ENCODE results near the gene TIMM13. TPM values are rescaled to one million over a fixed set of nuclear protein-coding genes. Genes with fewer than 3 reads are reported as not detected.

The TIMM13 gene
- total and polyA plus RNA-seq, 2 of the 8 experiments (the other 6 are each of a cell fraction or from before 2014, with no cell fraction given) = 270 to 275 TPM

DNA sequence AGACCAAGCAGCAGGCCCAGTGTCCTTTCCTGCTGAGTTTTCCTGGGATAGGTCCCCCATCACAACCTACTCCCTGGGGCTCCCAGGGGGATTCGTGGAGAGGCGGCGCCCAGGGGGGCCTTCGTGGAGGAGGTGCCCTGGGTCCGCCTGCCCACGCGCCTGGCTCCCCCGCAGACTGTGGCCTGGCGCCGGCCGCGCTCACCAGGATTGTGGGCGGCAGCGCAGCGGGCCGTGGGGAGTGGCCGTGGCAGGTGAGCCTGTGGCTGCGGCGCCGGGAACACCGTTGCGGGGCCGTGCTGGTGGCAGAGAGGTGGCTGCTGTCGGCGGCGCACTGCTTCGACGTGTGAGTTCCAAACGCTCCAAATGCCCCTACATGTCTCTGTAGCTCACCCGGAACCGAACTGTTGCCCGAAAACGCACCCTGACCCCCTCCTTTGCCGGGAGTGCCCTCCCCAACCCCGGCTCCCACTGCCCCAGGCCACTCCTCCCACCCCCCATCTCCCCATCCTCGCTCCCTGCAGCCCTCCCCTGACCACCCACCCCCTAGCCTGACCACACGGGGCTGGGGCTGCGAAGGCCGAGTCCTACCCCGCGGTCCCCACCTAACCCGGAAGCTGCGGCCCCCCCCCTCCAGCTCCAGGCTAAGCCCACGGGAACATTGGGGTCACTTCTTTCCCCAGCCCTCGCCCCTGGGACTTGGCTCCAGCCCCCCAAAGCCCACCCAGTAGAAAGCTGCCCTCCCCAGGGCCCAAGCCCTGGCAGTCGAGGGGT lies 3.3 kb downstream of the TIMM13 start:
- no peak overlapping the region for H2BK20ac ChIP-seq (ENCODE audit: low read length)
- no peak overlapping the region for H3K23ac ChIP-seq (ENCODE audit: insufficient read length)
- peaks cover 0 to 18% (median 13%) of the 10 kb centered on the region in 4 experiments; a peak in 5 of 7 replicates for H3K4me1 ChIP-seq (replicated peaks in 1 of 4; ENCODE audit: control insufficient read depth in 3 of 4, insufficient read depth in 4 of 4, low read length in 3 of 4)
- peaks cover 2 to 16% of the 10 kb centered on the region in 2 experiments; a peak in 3 of 4 replicates for H3K79me2 ChIP-seq (ENCODE audit: control insufficient read depth in 1 of 2, insufficient read depth in 2 of 2, low read length in 2 of 2)
- H4K91ac ChIP-seq (replicated peaks; ENCODE audit: insufficient read length, low read length) = no peak overlapping the region
- 93% methylated on average over 30 of the region's 46 CpGs; no CpG with 5 or more reads in 1 of the 2 experiments for WGBS, 2 experiments (ENCODE audit: extremely low coverage in 1 of 2, insufficient coverage in 1 of 2, insufficient read length in 1 of 2, insufficient replicate concordance in 2 of 2, low coverage in 1 of 2, low lambda C conversion rate in 2 of 2, missing lambda C conversion rate in 1 of 2)
- no peak overlapping the region; the same call in 1 of the 2 replicates for H4K8ac ChIP-seq (ENCODE audit: extremely low read depth, insufficient read depth, low read length)
- no peak overlapping the region for H2AFZ ChIP-seq (ENCODE audit: low read length)
- no peak overlapping the region for H2BK15ac ChIP-seq (ENCODE audit: low read length)
- peak overlapping the region; percentile 71; the same call in 1 of the 2 replicates for H3K18ac ChIP-seq (ENCODE audit: extremely low read depth, low read length)
- FAIRE-seq = no peak
- H3K36me3 ChIP-seq (ENCODE audit: control insufficient read depth in 2 of 4, insufficient read depth in 4 of 4, low read length in 3 of 4) = peaks cover 0 to 9% (median 1%) of the 10 kb centered on the region in 4 experiments; a peak in 2 of 8 replicates
- no peak overlapping the region for H2AK5ac ChIP-seq (ENCODE audit: low read depth, low read length)
- H3K4me3 ChIP-seq (ENCODE audit: extremely low read depth in 1 of 4, insufficient read depth in 2 of 4, low read depth in 3 of 4, low read length in 4 of 4) = peak overlapping the region in 1 of 4 experiments; percentile 85; a peak in 2 of 8 replicates
- DNase-seq (ENCODE audit: low read depth in 1 of 2, low spot score in 2 of 2) = no peak
- H3K9me3 ChIP-seq (ENCODE audit: insufficient read depth in 2 of 2, low read depth in 1 of 2, low read length in 1 of 2) = no peaks in the 10 kb centered on the region
- no peak overlapping the region for H2BK120ac ChIP-seq (replicated peaks; ENCODE audit: low read depth, low read length)
- peaks cover 13% of the 10 kb centered on the region; the same call in 1 of the 2 replicates for H3K23me2 ChIP-seq (ENCODE audit: low read depth, low read length)
- no peak overlapping the region for H3K9ac ChIP-seq (replicated peaks in 1 of 4; ENCODE audit: extremely low read depth in 1 of 4, low read depth in 3 of 4, low read length in 3 of 4)
- POLR2A ChIA-PET (ENCODE audit: partially characterized antibody) = interaction anchor here (1.0 to 8.2 kb wide), 10 partner anchors 8 to 225 kb away, joined by 3 to 84 read pairs (median 6); partner anchors contain the start of gene LMNB2
- peaks cover 10 to 17% of the 10 kb centered on the region in 2 experiments for H4K20me1 ChIP-seq (replicated peaks in 1 of 2; ENCODE audit: control insufficient read depth in 1 of 2, insufficient read depth in 2 of 2, low read length in 2 of 2)
- no peak overlapping the region for H3K27ac ChIP-seq (ENCODE audit: low read depth, low read length)
- no peak overlapping the region for H4K5ac ChIP-seq (ENCODE audit: insufficient read length, low read depth, low read length)
- CTCF ChIA-PET (ENCODE audit: partially characterized antibody) = interaction anchor here (0.6 to 1.7 kb wide), 7 partner anchors 12 to 229 kb away, joined by 3 to 5 read pairs (median 4); no protein-coding TSS in a partner anchor
- no peak overlapping the region for H3K14ac ChIP-seq (ENCODE audit: insufficient read length)
- H3K4me2 ChIP-seq (ENCODE audit: insufficient read depth in 1 of 2, low read depth in 2 of 2, low read length in 2 of 2) = peak overlapping the region; percentile 84 to 94
- no peak for TF ChIP-seq SIX5 (IDR thresholded peaks at IDR 0.05; ENCODE audit: low read depth, low read length)
- peak in 1 of 2 experiments; percentile 16; a peak in 1 of 3 replicates for TF ChIP-seq POLR2A (IDR thresholded peaks at IDR 0.05; ENCODE audit: control extremely low read depth in 1 of 2, low read depth in 2 of 2, low read length in 2 of 2)
- H2BK12ac ChIP-seq (ENCODE audit: low read depth, low read length) = no peak overlapping the region
- no peak overlapping the region for H3K56ac ChIP-seq (replicated peaks; ENCODE audit: insufficient read length, low read depth, low read length)
- H3K79me1 ChIP-seq (ENCODE audit: low read depth, low read length) = peaks cover 13% of the 10 kb centered on the region
- H3K27me3 ChIP-seq (replicated peaks in 1 of 4; ENCODE audit: control insufficient read depth in 3 of 4, extremely low read depth in 1 of 4, insufficient read depth in 3 of 4, low read length in 3 of 4) = no peaks in the 10 kb centered on the region
- no peak overlapping the region for H3K4ac ChIP-seq (replicated peaks; ENCODE audit: insufficient read length, low read depth, low read length)
- no peak overlapping the region for H2BK5ac ChIP-seq (ENCODE audit: low read depth, low read length)

Data from H1 (cell line).